Omental fat pad (tissue), 4 donors: ENCODE data around the gene ROM1. TPM values are rescaled to one million over a fixed set of nuclear protein-coding genes. Genes with fewer than 3 reads are reported as not detected.

ENCODE experiments used
- ATAC-seq: fragments of 150-250 bp; one replicate; pipeline ENCODE4 v1.9.1; 2016; ENCODE audit warnings: mild to moderate bottlenecking, moderate library complexity; ENCODE audit not compliant: low FRiP score
- DNase-seq: peaks from one replicate; pipeline ENCODE4 v3.0.0-alpha.2; 2019; ENCODE audit warnings: low spot score
- total RNA-seq, 4 donors: library from RNA; depleted of rRNA; stranded (reverse); fragments of >200 nt; gene quantifications; one replicate each; pipeline ENCODE4 v1.1.0, GENCODE V29; 2016
- TF ChIP-seq, protein P1 (sequence below), 3 donors: fragments of 450-650 bp; IDR thresholded peaks; one replicate each; pipeline ENCODE4 v1.5.1; 2016 to 2017; ENCODE audit warnings: antibody characterized with exemption in 3 of 3, mild to moderate bottlenecking in 3 of 3, moderate library complexity in 2 of 3

The ROM1 gene
- total RNA-seq, 4 donors from 2014 or later, result 7.9 to 12.7 (median 11.4) TPM

DNA sequence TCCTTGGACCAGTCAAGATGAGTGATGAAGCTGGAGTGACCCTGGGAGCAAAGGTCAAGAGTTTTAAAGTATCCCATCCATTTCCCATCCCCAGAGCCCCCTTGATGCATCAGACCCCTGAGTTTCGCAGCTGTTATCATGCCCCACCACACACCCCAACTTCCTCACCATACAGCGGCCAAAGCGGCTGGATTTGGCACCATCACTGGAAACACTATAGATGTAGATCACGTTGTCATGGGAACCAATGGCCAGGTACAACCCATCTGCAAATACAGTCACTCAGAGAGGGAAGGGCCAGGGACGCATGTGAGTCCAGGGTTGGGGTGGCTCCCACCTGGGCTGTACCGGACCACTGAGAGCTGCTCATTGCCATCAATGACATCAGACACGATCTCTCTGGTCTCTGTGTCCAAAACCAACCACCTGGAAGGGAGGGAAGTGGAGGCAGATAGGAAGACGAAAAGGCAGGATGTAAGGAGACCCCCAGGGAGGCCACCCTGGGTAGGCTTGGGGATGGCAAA is 9.2 kb upstream of the ROM1 start:
- TF ChIP-seq, protein P1, sequence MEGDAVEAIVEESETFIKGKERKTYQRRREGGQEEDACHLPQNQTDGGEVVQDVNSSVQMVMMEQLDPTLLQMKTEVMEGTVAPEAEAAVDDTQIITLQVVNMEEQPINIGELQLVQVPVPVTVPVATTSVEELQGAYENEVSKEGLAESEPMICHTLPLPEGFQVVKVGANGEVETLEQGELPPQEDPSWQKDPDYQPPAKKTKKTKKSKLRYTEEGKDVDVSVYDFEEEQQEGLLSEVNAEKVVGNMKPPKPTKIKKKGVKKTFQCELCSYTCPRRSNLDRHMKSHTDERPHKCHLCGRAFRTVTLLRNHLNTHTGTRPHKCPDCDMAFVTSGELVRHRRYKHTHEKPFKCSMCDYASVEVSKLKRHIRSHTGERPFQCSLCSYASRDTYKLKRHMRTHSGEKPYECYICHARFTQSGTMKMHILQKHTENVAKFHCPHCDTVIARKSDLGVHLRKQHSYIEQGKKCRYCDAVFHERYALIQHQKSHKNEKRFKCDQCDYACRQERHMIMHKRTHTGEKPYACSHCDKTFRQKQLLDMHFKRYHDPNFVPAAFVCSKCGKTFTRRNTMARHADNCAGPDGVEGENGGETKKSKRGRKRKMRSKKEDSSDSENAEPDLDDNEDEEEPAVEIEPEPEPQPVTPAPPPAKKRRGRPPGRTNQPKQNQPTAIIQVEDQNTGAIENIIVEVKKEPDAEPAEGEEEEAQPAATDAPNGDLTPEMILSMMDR (IDR thresholded peaks at IDR 0.05), result no peak
- DNase-seq, result no peak
- no peak for ATAC-seq

DNA sequence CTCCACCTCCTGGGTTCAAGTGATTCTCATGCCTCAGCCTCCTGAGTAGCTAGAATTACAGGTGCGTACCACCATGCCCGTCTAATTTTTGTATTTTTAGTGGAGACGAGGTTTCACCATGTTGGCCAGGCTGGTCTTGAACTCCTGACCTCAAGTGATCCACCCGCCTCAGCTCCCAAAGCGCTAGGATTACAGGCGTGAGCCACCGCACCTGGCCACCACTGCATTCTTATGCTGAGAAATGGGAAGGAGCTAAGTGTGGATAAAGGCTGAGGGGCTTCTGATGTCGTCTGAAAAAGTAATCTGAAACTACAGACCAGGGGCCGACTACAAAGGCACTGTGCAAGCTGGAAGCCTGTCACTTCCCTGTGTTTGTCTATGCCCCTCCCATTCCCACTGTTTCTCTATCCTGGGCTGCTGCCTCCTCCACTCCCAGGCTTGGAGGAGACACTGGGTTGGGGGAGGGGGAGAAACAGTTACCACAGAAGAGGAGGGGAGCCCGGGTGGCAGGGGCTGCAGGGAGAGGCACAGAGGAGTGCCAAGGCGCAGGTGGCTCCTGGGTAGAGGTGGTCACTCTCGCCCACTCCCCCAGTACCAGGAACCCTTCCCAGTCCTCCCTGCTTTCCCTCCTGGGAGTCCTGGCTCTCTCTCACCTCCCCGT is 8.5 kb upstream of the ROM1 start:
- TF ChIP-seq, protein P1 (IDR thresholded peaks at IDR 0.05), result no peak
- no peak for ATAC-seq

GRCh38 chr11:62605467-62605866 is 7.6 kb upstream of the ROM1 start:
- ATAC-seq (no peak), DNase-seq (no peak)
- TF ChIP-seq, protein P1 (IDR thresholded peaks at IDR 0.05), result no peak

More for the DNA sequence above, 8.5 kb upstream of the ROM1 start:
- no peak for DNase-seq

GRCh38 chr11:62605902-62606301 is 7.2 kb upstream of the ROM1 start:
- no peak for DNase-seq
- TF ChIP-seq, protein P1 (IDR thresholded peaks at IDR 0.05), result no peak
- no peak for ATAC-seq

- ATAC-seq, result no peak
- TF ChIP-seq, protein P1 (IDR thresholded peaks at IDR 0.05), result no peak
- DNase-seq, result no peak
Observed at GRCh38 chr11:62607714-62608113, 5.3 kb upstream of the ROM1 start.

DNA sequence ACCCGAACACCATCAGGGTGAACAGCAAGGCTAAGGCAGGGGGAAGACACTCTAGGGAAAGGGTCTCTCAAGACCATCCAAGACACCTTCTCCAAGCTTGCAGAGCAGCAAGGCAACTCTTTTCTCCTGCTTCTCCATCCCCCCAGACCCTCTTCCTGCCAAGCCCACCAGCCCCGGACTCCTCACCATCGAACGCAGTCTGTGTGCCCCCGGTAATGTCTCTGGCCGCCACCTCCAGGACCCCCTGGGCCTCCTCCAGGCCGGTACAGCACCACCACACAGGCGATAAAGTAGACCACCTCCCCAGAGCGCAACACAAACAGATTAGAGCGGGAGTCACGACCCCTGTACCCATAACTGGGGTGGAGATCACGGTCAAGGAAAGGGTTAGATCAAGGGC is 4.3 kb upstream of the ROM1 start:
- no peak for DNase-seq
- TF ChIP-seq, protein P1 (IDR thresholded peaks at IDR 0.05), result no peak
- no peak for ATAC-seq

DNA sequence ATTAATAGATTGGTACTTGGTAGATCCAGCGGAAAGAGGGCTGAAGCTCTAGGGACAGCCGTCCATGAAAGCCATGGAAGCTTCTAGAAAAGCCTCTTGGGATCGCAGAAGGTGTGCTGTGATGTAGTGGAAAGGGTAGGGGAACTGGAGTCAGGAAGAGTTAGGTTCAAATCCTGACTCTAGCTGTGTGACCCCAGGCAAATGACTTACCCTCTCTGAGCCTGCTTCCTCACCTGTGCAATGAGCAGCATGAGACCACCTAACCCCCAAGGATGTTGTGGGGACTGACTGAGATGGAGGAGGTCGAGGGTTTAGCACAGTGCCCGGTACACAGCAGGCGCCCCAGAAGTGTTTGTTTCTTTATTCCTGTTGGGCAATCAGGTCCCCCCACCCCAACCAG is 2.7 kb upstream of the ROM1 start:
- no peak for ATAC-seq
- DNase-seq, result no peak
- TF ChIP-seq, protein P1 (IDR thresholded peaks at IDR 0.05), result no peak
